ENCODE data around the gene UBR1.
A peak's percentile ranks its signal among the peaks of the same experiment; 100 is the strongest.
"Not testable (repeated sequence)": the region's sequence is repeated elsewhere in the genome, so short reads cannot be mapped to it uniquely, and the experiment has no call there.

UBR1 gene

DNA sequence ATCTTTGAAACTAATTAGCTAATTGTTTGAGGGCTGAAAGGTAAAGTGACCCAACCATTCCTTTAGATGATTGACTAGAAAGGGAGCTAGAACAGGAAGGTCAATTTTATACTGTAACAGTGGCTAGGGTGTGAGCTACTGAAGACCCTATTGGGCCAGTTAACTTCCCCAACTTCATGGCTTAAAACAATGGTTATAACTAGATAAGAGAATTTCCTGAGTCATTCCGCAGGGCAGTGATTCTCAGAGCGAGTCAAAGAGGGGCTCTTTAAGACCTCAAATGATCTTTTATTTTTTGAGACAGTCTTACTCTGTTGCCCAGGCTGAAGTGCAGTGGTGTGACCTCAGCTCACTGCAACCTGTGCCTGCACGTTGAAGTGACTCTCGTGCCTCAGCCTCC is 151.5 kb downstream of the UBR1 start:
- no peak for DNase-seq

DNA sequence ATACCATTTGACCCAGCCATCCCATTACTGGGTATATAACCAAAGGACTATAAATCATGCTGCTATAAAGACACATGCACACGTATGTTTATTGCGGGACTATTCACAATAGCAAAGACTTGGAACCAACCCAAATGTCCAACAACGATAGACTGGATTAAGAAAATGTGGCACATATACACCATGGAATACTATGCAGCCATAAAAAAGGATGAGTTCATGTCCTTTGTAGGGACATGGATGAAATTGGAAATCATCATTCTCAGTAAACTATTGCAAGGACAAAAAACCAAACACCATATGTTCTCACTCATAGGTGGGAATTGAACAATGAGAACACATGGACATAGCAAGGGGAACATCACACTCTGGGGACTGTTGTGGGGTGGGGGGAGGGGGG is 156.9 kb downstream of the UBR1 start:
- not testable (repeated sequence) for DNase-seq

- no peak for DNase-seq
Observed at GRCh38 chr15:42940527-42940926, 165.3 kb downstream of the UBR1 start.

- DNase-seq: no peak
Observed at GRCh38 chr15:42939841-42940240, 166.0 kb downstream of the UBR1 start.

DNA sequence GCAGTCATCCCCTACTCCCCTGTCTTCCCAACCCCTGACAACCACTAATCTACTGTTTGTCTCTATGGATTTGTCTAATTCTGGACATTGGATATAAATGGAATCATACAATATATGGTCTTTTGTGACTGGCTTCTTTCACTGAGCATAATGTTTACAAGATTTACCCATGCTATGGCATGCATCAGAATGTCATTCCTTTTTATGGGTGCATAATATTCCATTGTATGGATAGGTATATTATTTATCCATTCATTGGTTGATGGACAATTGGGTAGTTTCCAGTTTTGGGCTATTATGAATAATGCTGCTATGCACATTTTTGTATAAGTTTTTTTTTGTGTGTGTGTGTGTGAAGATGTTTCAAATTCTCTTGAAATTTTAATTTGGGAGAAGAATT is 168.7 kb downstream of the UBR1 start:
- DNase-seq: no peak

GRCh38 chr15:42933886-42934667 is 171.8 kb downstream of the UBR1 start:
- no peak for DNase-seq

GRCh38 chr15:42932833-42933515 is 172.9 kb downstream of the UBR1 start:
- no peak for DNase-seq

DNA sequence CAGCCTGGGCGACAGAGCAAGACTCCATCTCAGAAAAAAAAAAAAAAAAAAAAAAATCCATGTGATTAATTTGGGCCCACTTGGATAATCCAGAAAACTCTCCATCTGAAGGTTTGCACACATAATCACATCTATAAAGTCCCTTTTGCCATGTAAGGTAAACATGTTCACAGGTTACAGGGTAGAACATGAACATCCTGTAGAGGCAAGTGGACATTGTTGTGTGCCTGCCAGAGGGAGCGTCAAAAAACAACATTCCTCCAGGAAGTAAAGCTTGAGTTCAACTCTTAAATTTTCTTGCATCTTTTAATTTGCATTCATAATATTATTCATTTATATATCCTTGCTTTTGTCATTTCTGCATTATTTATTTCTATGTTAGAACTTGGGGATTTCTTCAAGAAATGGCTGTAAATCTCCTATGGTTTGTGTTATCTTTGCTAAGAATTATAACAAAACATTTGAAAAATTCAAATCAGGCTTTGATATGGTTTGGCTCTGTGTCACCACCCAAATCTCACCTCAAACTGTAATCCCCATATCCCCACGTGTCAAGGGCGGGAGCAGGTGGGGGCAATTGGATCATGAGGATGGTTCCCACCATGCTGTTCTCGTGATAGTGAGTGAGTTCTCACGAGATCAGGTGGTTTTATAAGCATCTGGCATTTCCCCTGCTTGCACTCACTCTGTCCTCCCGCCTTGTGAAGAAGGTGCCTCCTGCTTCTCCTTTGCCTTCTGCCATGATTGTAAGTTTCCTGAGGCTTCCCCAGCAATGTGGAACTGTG is 173.9 kb downstream of the UBR1 start:
- DNase-seq: no peak

- DNase-seq: no peak
Observed at GRCh38 chr15:42929306-42929848, 176.5 kb downstream of the UBR1 start.

DNA sequence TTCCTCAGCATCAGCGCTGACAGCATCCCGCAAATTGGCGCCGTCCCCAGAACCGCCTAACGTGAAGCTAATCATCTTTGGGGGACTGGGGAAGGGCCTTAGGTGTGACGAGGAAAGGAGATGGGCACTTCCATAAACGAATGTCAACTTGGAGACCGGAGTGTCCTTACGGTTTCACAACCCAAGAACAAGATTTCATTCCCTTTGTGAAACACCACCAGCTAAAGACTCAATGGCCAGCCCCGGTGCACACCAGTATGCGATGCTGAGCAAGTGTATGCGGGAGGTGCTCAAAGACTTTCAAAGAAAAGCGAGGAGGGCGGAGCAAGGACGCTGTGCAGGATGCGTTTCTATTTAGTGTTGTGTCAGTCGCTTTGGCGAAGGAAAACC is 184.5 kb downstream of the UBR1 start:
- no peak for DNase-seq

DNA sequence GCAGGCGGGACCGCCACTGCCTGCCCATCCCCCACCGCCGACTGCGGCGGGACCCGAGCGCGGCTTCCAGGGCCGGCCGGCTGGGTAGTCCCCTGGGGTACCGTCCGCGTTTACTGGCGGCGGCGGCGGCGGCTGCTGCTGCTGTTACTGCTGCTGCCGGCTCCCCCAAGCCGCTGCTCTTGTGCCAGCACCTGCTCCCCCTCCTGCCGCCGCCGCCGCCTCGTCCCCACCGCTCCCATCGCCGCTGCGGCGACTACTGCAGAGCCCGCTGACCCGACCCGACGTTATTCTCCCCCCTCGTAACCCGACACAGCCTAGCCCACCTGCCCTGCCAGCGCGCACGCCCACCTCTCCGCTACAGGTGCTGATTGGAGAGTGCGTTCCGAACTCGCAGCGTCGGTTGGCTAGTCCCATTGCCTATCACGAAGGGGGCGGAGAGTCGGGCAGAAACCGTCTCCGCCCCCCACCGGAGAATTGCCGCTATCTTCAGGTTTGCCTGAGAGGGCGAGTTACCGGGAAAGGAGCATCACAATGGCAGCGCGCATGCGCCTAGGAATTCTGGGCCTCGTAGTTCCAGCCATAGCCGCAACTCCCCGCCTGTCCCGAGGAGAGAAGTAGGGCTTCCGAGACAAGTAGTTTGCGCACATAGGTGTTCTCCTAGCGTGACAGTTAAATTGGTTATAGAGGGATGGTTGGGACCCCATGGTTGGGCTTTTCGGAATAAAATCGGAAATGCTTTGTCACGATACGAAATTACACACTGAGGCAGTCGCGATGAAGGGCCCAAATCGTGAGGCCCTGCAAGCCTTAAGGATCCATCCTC is 185.1 kb downstream of the UBR1 start, which contains the start of gene TTBK2:
TTBK2 (minus strand) TSS at position 260 of the 823 bp plus-strand sequence. CDS start 42,161 bp downstream, outside the sequence.
- DNase-seq: peak; percentile 90

DNA sequence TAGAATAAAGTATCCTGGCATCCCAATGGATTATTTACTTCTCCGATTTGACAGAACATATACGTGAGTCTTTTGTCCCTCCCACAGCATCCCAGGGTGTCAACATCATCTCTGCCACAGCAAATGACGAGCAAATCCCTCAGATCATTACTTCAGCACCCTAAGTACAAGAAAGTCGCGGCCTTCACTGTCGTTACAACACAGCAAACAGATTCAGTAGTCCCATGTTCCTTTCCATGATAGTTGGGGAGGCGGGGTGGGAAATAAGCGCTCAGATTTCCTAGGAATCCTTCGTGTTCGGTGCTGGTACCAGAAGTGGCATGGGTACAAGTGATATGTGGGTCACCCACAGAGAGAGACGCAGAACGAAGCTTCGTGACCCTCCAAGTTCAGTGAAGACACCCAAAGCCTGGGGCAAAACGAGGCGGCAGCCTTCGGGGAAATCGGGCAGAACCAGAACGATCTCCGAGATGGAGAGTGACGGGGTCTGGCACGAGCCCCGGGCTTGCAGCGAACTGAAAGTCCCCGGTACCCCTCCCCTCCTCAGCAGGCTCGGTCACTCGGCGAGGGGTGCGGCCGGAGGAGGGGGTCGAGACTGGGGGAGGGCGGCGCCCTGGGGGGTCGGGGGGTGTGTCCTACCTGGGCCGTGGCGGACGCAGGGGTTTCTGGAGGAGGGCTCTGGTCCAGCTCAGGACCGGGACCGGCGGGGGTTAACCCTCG is 185.9 kb downstream of the UBR1 start:
- no peak for DNase-seq

GRCh38 chr15:42919308-42919707 is 186.5 kb downstream of the UBR1 start:
- no peak for DNase-seq

- no peak for DNase-seq
Observed at GRCh38 chr15:42918047-42918446, 187.8 kb downstream of the UBR1 start.

DNA sequence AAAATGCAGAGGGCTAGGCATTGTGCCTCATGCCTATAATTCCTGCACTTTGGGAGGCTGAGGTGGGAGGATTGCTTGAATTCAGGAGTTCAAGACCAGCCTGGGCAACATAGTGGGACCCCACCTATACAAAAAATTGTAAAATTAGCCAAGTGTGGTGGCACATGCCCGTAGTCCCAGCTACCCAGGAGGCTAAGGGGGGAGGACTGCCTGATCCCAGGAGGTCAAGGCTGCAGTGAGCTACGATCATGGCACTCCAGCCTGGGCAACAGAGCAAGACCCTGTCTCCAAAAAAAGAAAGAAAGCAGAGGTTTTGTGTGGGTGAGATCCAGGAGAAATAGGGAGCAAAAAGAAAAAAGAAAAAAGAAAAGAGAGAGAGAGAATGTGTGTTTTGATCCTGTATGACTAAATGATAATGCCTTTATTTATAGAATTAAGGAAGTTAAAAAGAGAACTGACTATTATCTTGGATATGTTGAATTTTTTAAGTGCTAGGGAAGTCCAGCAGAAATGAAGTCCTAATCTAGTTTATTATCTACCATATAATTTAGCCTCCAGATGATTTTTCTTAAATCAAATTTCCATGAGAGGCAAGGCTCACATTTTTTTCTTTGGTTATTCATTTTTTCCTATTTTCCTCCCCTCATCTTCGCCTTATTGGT is 190.1 kb downstream of the UBR1 start:
- no peak for DNase-seq

DNA sequence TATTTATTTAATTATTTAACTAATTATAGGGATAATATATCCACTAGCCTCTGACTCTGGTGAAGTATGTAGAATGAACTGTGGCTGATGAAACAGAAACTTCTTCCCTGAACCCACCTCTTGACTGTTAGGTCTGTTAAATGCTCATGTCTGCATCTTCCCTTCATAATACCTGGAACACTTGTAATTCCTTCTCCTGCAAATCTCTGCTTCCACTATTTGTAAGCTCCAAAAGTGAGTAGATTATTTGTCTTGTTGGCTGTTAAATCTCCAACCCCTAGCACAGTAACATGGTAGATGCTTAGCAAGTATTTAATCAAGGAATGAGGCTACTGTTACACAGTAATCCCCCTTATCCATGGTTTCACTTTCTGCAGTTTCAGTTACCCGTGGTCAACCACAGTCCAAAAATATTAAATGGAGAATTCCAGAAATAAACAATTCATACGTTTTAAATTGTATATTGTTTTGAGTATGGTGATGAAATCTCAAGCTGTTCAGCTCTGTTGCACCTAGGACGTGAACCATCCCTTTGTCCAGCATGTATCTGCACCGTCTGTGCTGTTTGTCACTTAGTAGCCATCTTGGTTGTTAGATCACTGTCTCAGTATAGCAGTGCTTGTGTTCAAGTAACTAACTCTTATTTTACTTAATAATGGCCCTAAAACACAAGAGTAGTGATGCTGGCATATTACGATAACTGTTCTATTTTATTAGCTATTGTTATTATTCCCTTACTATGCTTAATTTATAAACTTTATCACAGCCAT is 190.9 kb downstream of the UBR1 start:
- no peak for DNase-seq

DNA sequence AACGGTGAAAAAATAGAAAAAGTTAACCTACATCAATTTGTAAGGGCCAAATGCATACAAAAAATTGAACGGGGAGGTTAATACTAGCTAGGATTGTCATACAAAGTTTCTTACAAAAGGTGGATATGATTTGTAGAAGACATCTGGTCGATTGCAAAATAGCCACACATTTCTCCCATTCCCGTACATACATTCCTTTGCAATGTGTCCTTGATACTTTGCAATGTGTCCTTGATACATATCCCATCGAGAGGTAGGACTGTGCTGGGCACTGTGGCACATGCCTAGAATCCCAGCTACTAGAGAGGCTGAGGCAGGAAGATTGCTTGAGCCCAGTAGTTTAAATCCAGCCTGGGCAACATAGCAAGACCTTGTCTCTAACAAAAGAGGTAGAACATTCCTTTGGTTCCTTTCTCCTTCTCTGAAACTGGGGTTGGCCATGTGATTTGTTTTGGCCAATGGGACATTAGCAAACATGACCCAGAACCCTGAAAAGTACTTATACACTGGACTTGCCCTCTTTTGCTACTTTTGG is 194.7 kb downstream of the UBR1 start:
- no peak for DNase-seq

DNA sequence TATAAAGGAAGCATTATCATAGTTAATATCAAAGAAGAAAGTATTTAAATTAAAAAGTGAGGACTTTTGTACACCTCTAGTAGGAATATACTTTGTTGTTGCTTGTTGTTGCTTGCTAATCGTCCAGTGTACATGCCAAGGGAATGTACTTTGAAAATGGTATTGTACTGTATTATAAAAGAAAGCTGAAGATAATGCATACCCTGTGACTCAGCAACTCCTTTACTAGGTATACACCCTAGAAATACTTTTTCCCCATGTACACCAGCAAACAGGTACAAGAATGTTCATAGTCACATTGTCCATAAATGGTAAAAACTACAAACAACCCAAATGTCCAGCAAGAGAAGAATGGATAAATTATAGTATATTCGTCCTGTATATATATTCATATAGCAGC is 197.3 kb downstream of the UBR1 start:
- no peak for DNase-seq

GRCh38 chr15:42903388-42904324 is 202.2 kb downstream of the UBR1 start:
- DNase-seq: no peak
